Erythroblast (primary cell): Measurements from ENCODE around the gene RREB1.
"Not testable (repeated sequence)": the region's sequence is repeated elsewhere in the genome, so short reads cannot be mapped to it uniquely, and the experiment has no call there.

Experiments used
- DNase-seq, 2 experiments: peaks; one replicate each; lab custom pipeline; 2025; lab: John Stamatoyannopoulos, UW
- GATA1 ChIP-seq: IDR thresholded peaks from 2 replicates; pipeline ENCODE4 v1.6.1; 2011; ENCODE audit warnings: low read depth, mild to moderate bottlenecking, control low read depth, low read length, moderate library complexity
- POLR2A ChIP-seq: IDR thresholded peaks from 2 replicates; pipeline ENCODE4 v1.6.1; 2011; ENCODE audit warnings: mild to moderate bottlenecking, low read length

Gene RREB1

DNA sequence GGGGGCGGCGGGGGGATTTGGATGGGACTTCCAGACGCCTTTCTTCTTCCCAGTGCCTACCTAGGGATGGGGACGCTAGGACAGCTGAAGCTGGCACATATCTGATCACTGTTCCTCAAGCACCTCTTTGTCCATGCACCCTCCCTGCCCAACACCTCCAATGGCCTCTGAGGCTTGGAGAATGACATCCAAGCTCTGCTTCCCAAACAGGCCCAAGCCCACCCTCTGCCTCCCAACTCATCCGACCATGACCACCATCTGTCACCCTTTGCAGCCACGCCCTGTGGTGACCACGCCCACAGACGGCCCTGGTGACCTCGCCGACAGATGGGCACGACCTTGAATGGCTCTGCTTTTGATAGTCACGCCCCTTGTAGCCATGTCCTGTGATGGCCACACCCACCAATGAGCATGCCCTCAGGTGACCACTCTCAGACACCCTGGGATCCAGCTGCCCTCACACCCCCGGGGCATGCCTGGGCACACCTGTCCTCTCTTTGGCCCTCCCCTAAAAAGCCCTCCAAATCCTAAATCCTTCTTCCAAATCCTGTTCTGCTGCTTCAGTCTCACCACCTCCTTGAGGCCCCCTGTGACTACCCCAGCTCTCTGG is 154.2 kb downstream of the RREB1 start:
- TF ChIP-seq POLR2A = no peak
- no peak for TF ChIP-seq GATA1
- peak; percentile 47 to 57 for DNase-seq

DNA sequence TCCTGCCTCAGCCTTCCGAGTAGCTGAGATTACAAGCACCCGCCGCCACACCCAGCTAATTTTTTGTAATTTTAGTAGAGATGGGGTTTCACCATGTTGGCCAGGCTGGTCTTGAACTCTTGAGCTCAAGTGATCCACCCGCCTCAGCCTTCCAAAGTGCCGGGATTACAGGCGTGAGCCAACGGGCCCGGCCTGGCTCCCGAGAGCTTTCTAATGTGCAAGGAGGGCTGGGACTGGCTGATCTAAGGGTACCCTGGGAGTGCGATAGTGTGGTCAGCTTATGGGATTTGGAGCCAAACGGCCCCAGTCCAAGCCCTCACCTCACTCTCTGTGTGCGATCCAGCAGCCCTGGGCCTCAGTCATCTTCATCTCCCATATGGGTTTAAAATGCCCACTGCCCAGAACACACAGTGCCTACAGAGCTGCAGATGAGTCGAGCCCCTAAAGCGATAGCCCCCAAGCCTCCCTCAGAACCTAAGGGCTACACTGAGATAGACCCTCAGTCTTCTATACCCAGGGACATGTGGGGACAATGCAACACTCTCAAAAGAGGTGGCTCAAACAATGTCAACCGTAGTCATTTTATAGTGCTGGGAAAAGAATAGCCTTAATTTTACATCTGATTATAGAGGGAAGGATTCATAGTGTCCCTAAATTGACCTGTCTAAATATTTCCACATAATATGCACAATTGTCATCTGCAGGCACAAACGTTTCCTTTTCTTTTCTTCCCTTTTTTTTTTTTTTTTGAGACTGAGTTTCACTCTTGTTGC is 155.2 kb downstream of the RREB1 start:
- TF ChIP-seq POLR2A (no peak), GATA1 (no peak)

DNA sequence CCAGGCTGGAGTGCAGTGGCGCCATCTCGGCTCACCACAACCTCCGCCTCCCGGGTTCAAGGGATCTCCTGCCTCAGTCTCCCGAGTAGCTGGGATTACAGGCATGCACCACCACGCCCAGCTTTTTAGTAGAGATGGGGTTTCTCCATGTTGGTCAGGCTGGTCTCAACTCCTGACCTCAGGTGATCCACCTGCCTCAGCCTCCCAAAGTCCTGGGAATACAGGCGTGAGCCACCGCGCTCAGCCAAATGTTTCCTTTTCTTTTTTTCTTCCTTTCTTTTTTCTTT is 155.7 kb downstream of the RREB1 start:
- DNase-seq = not testable (repeated sequence)

More for the DNA sequence above, 155.2 kb downstream of the RREB1 start:
- no peak for DNase-seq

DNA sequence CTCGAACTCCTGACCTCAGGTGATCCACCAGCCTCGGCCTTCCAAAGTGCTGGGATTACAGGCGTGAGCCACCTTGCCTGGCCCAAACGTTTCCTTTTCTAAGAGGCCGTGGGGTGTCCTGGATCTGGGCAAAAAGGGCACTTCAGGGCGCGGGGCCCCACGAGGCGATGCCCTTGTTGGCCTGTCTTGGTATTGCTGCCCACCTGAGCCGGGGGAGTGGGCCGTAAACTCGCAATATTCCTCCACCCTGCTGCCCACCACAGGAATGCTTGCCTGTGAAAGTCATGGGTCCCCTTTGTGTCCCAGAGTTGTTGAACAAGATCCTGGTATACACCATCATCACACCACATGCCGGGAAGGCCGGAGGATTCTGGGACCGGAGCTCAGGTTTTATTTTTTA is 156.3 kb downstream of the RREB1 start:
- TF ChIP-seq POLR2A (no peak), GATA1 (no peak)
- no peak for DNase-seq

DNA sequence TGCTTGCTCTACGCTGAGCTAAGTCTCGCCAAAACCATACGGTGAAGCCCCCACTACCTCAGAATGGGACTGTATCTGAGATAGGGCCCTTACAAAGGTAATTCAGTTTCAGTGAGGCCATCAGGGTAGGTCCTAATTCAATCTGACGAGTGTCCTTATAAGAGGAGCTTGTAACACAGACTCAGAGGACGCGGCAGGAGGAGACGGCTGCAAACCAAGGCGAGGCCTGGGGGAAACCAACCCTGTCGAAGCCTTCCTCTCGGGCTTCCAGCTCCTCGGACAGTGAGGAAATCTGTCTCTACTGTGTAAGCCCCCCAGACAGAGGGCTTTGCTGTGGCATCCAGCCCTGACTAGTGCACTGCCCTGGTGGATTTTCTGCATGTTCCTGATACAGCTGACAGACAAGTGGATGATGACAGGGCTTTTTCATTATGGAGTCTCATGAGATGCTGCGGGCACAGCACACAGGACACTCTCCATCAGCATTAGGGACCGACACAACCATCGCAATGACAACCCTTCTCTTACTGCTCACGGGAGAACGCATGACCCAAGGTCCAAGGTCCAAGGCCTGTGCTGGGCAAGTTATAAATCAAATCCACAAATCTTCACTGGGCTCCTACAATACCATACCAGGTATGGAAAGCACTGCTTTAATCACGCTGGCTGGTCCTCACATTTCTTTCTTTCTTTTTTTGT is 157.1 kb downstream of the RREB1 start:
- no peak for DNase-seq
- no peak for TF ChIP-seq GATA1
- TF ChIP-seq POLR2A = no peak

DNA sequence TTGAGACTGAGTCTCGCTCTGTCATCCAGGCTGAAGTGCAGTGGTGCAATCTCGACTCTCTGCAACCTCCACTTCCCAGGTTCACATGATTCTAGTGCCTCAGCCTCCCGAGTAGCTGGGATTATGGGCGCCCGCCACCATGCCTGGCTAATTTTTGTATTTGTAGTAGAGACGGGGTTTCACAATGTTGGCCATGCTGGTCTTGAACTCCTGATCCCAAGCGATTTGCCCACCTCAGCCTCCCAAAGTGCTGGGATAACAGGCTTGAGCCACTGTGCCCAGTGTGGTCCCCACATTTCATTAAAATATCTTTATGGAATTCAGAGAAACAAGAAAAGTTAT is 157.6 kb downstream of the RREB1 start:
- not testable (repeated sequence) for DNase-seq

DNA sequence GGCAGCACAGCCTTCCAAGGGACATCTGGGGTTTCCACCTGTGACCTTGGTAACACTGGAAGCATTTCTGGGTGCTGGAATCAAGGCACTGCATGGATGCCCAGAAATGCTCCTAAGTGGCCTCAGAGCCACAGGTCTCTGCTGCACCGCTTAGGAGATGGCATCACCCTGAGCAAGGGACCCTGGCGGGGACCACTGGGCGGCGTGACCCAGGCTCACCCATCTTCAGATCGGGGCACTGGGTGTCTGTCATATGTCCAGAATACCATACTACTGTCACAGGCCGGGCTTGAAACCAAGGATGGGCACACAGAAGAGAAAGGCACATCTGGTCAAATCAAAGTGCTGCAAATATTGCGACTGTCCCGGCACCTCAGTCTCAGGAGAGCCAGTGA is 159.3 kb downstream of the RREB1 start:
- TF ChIP-seq GATA1 (no peak), POLR2A (no peak)
- no peak for DNase-seq

DNA sequence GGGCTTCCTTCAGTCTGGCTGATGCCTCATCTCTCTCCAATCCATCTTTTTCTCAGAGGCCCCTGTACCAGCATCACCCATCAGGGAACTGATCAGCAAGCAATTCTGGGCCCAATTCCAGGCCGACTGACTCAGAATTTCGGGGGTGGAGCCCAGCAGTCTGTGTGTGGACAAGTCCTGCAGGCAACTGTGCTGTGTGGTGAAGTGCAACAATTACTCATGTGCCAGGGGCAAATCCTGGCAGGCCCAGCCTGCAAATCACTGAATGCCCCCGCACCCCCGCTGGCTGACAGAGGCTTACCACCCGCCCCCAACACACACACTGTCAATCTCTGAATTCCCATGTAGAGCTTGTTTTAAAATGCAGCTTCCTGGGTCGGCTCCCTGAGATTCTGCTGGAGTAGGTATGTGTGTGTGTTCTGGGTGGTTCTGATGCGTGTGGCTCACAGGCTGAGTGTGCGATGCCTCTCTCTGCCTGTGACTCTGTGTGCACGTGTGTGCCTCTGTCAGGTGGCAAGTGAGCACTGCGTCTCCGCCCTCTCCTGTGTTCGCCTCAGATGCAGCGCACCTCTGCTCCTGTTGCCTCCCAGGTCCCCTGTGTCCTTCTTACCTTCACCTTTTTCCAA is 159.8 kb downstream of the RREB1 start:
- TF ChIP-seq GATA1 (no peak), POLR2A (no peak)
- DNase-seq = peak; percentile 32 to 64

DNA sequence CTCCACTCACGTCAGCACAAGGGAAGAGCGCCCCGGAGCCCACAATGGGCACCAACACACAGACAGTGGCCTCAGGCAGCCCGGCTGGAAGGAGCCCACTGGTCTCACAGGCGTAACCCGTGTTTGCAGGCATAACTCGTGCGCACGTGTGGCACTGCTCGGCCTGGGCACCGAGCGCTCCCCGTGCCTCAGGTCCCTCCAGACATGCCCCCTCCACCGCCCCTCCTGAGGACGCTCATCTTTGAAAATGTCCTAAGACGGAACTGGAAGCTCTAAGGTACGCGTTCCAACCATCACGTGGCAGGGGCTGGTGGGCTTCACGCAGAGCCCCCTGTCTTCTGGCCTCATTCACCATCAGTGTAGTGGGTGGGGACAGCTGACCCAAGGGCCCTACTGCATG is 160.6 kb downstream of the RREB1 start:
- DNase-seq = no peak
- TF ChIP-seq POLR2A = no peak
- no peak for TF ChIP-seq GATA1

DNA sequence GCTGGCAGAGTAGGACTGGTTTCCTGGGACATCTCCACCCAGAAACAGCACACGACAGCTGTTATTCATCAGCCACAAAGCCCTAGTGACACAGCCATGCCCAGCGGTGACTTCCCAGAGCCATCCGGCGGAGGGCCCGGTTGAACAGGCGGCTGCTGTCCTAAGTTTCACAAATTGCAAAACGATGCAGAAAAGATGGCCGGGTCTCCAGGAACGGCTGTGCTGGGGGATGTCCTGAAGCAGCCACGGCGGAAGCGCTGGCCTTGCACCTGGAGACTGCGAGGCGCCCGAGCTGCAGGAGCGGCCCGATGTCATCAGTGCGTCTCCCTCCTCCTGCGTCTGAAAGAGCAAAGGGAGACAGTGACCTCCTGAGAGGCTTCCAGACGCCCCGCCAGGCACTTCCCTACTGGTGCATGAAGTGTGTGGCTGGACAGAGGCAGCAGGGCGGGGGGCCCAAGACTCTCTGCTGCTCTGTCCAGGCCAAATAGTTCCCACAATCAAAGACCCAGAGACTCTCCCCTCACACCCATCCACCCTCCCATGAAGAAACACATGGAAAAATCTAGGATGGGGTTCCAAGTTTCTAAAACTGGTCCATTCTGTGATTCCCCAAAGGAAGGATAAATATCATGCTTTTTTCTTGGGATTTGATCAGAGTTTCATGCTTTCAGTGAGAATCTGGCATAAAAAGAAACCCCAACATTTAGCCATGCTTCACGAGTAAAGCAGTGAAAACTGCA is 161.2 kb downstream of the RREB1 start:
- DNase-seq = no peak
- TF ChIP-seq POLR2A (no peak), GATA1 (no peak)

DNA sequence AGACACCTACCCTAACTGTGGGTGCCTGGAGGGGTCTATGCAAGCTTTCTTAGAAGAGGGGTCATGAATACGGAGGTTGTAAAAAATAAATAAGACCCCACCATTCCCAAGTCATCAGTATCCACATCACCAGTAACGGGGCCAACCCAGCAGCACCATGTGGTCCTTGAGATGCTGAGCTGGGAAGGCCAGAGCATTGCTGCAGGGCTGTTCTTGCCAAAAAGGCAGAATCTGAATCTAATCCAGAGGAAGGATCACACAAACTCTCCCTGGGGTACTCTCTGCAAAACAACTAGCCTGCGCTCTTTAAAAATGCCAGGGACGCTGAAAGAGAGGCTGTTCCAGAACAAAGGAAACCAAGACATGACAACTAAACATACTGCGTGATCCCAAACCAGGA is 162.1 kb downstream of the RREB1 start:
- TF ChIP-seq GATA1 (no peak), POLR2A (no peak)
- DNase-seq = no peak

DNA sequence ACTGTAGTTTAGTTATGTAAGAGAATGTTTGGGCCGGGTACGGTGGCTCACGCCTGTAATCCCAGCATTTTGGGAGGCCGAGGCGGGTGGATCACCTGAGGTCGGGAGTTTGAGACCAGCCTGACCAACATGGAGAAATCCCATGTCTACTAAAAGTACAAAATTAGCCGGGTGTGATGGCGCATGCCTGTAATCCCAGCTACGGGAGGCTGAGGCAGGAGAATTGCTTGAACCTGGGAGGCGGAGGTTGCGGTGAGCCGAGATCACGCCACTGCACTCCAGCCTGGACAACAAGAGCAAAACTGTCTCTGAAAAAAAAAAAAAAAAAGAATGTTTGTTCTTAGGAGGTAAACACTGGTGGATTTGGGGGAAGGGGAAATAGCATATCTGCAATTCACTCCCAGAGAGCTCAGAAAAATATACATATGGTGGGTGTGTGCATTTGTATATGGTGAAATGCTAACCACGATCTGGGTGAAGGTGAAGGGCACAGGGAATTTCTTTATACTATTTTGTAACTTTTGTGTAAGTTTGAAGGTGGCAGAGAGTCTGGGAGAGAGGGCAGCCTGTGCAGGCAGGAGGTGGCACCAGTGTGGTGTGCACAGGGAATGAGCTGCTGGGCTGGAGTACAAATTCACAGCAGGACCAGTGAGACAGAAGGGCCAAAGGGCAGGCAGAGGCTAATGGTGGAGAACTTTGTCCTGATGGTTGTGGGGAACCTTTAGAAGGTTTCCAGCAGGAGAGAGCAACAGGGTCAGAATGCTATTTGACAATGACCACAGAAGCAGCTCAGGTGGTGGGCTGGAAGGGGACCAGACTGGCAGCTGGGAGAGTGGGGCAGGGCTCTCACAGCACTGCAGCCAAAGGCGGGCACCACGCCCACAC is 162.8 kb downstream of the RREB1 start:
- TF ChIP-seq POLR2A (no peak), GATA1 (no peak)
- DNase-seq = no peak

DNA sequence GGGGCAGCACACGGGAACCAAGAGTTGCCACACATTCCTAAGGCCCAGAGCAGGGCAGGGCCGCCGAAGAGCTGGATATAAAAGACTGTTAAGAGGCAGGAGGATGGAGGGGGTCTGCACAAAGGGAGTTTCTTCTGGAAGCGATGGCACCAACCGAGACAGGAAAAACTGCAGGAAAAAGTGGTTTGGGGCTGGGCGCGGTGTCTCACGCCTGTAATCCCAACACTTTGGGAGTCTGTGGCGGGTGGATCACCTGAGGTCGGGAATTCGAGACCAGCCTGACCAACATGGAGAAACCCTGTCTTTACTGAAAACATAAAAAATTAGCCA is 163.4 kb downstream of the RREB1 start:
- no peak for TF ChIP-seq GATA1
- no peak for TF ChIP-seq POLR2A
- no peak for DNase-seq

DNA sequence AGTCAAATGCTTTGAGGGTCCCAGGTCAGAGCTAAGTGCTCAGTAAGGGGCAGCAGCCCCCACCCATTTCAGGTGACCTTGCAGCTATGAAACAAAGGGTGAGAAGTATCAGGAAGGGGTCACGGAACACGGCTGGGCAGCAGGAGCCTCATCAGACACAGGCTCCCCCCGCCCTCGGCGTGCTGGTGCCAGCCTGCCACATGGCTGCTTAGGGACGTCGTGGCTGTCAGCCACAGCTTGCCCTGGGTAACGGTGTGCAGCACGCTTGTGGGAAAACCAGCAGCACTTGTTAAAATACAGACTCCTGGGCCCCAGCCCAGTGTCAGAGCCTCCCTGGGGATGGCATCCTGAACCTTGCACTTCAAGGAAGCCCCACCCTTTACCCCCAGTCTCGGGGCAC is 165.9 kb downstream of the RREB1 start:
- TF ChIP-seq GATA1 (no peak), POLR2A (no peak)

DNA sequence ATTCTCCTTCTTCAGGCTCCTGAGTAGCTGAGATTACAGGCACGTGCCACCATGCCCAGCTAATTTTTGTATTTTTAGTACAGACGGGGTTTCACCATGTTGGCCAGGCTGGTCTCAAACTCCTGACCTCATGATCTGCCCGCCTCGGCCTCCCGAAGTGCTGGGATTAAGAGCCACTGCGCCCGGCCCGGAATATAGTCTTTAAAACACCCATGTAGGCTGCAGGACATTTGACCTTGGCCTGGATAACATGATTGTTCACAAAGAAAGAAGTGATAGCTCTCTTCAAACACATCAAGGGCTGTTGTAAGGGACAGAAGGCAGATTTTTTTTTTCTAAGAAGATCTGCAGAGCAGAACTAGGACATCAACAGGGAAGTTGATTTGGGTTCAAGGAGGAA is 166.8 kb downstream of the RREB1 start:
- not testable (repeated sequence) for DNase-seq

More for the DNA sequence above, 165.9 kb downstream of the RREB1 start:
- DNase-seq = no peak
